ENCODE data around the gene BANP.

The BANP gene

DNA sequence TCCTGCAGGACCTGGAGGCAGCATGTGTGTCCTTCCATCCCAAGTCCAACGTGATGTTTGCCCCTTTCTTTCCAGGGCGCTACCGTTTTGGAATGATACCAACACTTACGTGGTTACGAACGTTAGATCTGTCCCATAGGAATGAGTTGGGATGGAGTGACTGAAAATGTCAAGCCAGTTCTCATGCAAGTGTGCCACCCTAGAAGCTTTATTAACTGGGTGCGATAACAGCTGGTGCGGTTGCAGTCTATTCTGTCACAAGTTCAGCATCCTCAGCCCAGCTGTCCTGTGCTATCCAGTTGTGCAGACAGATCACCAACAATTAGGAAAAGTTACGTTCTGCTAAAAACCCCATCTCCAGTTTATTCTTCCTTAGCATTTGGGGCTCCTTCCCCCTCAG, 52.5 kb downstream of the BANP start:
- no peak for DNase-seq (ENCODE audit: low read depth)
- TF ChIP-seq CTCF (IDR thresholded peaks at IDR 0.05; ENCODE audit: control insufficient read depth, extremely low read depth, insufficient read depth) = no peak
- H3K4me3 ChIP-seq (ENCODE audit: low read depth, low read length) = no peak overlapping the region

- no peak for TF ChIP-seq CTCF (IDR thresholded peaks at IDR 0.05; ENCODE audit: control insufficient read depth, extremely low read depth, insufficient read depth)
- no peak for DNase-seq (ENCODE audit: low read depth)
- H3K4me3 ChIP-seq (ENCODE audit: low read depth, low read length) = no peak overlapping the region
Measured at GRCh38 chr16:88004391-88004790, 53.2 kb downstream of the BANP start.

DNA sequence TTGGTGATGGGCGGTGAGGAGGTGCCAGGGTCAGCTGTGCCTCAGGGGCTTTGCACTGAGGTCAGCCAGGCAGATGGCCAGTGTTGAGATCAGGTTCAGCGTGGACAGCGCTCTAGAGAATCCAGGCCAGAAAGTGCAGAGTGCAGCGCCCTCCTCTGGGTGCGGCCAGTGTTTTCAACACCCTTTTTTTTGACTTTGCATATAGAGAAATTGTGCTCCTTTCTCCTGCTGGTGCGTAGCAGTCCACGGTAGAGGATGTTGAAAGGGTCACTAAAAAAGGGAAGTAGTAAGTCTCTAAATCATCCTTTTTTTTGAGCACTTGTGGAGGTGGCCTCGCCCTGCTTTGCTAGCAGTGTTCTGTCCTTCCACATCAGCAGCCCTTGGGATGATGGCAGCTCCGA, 53.9 kb downstream of the BANP start:
- no peak overlapping the region for H3K4me3 ChIP-seq (ENCODE audit: low read depth, low read length)
- TF ChIP-seq CTCF (IDR thresholded peaks at IDR 0.05; ENCODE audit: control insufficient read depth, extremely low read depth, insufficient read depth) = no peak
- DNase-seq (ENCODE audit: low read depth) = no peak

- no peak for DNase-seq (ENCODE audit: low read depth)
- H3K4me3 ChIP-seq (ENCODE audit: low read depth, low read length) = no peak overlapping the region
- TF ChIP-seq CTCF (IDR thresholded peaks at IDR 0.05; ENCODE audit: control insufficient read depth, extremely low read depth, insufficient read depth) = no peak
Measured at GRCh38 chr16:88005968-88006367, 54.7 kb downstream of the BANP start.

DNA sequence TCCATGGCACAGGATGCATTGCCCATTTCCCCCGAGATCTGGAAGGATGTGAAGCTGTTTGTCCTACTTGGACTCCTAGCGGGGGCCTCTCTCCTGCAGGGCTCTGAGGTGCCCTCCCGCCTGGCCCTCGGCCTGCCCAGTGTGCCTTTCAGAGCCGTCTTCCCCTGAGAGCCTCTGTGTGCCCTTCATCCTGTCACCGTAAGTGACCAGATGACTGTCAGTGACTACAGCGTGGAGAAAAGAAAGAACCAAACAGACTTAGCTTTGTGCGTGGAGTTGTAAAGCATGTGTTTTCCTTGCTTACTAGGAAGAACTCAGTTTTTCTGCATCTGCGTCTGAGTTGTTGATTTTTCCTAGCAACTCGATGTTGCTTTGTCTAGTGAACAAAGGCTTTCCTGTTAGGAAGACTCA, 56.1 kb downstream of the BANP start:
- TF ChIP-seq CTCF (IDR thresholded peaks at IDR 0.05; ENCODE audit: control insufficient read depth, extremely low read depth, insufficient read depth) = no peak
- DNase-seq (ENCODE audit: low read depth) = no peak
- H3K4me3 ChIP-seq (ENCODE audit: low read depth, low read length) = no peak overlapping the region

DNA sequence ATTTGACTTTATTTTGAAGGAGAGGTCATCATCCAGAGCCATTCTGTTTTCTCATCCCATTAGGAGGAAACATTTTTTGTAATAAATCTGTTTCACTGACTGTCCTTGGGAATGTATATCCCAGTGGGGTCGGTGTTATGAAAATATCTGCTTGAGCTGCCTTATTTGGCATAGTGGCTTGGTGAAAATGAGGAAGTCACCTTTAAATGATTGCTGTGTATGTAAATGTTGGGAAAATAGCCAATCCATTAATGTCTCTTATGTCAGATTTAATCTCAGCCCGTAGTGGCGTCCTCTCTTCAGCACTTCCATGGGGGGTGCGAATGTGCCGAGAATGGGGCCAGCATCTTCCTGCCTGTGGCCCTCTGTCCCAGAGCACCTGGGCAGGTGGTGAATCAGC, 57.6 kb downstream of the BANP start:
- no peak for DNase-seq (ENCODE audit: low read depth)
- no peak overlapping the region for H3K4me3 ChIP-seq (ENCODE audit: low read depth, low read length)
- no peak for TF ChIP-seq CTCF (IDR thresholded peaks at IDR 0.05; ENCODE audit: control insufficient read depth, extremely low read depth, insufficient read depth)

- no peak for DNase-seq (ENCODE audit: low read depth)
- no peak for TF ChIP-seq CTCF (IDR thresholded peaks at IDR 0.05; ENCODE audit: control insufficient read depth, extremely low read depth, insufficient read depth)
- H3K4me3 ChIP-seq (ENCODE audit: low read depth, low read length) = no peak overlapping the region
Measured at GRCh38 chr16:88009563-88010342, 58.5 kb downstream of the BANP start.
